ENCODE measurements around the gene ZSCAN20.
"Not testable (repeated sequence)": the region's sequence is repeated elsewhere in the genome, so short reads cannot be mapped to it uniquely, and the experiment has no call there.

The ZSCAN20 gene

DNA sequence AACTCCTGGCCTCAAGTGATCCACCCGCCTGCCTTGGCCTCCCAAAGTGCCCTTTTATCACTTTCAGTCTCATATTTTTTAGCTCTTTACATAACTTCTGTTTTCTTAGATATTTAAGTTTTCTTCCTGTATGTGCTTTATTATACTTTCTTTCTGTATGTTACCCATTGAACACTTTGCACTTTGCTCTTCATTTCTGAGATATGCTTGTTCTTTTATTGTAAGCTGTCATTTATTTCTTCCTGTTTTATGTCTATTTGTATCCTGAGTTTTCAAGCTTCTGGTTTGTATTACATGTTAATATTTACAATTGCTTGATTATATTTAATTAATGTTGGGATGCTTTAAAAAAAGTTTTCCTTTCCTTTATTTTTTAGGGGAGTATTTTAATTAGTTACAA, 35.7 kb downstream of the ZSCAN20 start:
- ATAC-seq: no peak
- TF ChIP-seq BACH2 (CRISPR knock-in tag; IDR thresholded peaks at IDR 0.05; ENCODE audit: borderline replicate concordance) (no peak), OSR1 (CRISPR knock-in tag; IDR thresholded peaks at IDR 0.05) (no peak), CSDC2 (CRISPR knock-in tag; IDR thresholded peaks at IDR 0.05) (no peak), TCF4 (CRISPR knock-in tag; IDR thresholded peaks at IDR 0.05; ENCODE audit: borderline replicate concordance) (no peak), PPARA (CRISPR knock-in tag; IDR thresholded peaks at IDR 0.05; ENCODE audit: borderline replicate concordance) (no peak), ZC3H10 (CRISPR knock-in tag; IDR thresholded peaks at IDR 0.05) (no peak), ZNF70 (CRISPR knock-in tag; IDR thresholded peaks at IDR 0.05) (no peak), TOX (CRISPR knock-in tag; IDR thresholded peaks at IDR 0.05; ENCODE audit: borderline replicate concordance) (no peak), ZFP3 (CRISPR knock-in tag; IDR thresholded peaks at IDR 0.05) (no peak), ARNTL (CRISPR knock-in tag; IDR thresholded peaks at IDR 0.05; ENCODE audit: borderline replicate concordance, low read depth) (no peak), ZNF565 (CRISPR knock-in tag; conservative IDR thresholded peaks at IDR 0.05; ENCODE audit: low read depth) (no peak), ZNF8 (CRISPR knock-in tag; IDR thresholded peaks at IDR 0.05) (no peak), ESRRG (CRISPR knock-in tag; IDR thresholded peaks at IDR 0.05) (no peak)
- TF ChIP-seq, protein P1, sequence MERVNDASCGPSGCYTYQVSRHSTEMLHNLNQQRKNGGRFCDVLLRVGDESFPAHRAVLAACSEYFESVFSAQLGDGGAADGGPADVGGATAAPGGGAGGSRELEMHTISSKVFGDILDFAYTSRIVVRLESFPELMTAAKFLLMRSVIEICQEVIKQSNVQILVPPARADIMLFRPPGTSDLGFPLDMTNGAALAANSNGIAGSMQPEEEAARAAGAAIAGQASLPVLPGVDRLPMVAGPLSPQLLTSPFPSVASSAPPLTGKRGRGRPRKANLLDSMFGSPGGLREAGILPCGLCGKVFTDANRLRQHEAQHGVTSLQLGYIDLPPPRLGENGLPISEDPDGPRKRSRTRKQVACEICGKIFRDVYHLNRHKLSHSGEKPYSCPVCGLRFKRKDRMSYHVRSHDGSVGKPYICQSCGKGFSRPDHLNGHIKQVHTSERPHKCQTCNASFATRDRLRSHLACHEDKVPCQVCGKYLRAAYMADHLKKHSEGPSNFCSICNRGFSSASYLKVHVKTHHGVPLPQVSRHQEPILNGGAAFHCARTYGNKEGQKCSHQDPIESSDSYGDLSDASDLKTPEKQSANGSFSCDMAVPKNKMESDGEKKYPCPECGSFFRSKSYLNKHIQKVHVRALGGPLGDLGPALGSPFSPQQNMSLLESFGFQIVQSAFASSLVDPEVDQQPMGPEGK (CRISPR knock-in tag; IDR thresholded peaks at IDR 0.05; ENCODE audit: borderline replicate concordance): no peak
- TF ChIP-seq, protein P2, sequence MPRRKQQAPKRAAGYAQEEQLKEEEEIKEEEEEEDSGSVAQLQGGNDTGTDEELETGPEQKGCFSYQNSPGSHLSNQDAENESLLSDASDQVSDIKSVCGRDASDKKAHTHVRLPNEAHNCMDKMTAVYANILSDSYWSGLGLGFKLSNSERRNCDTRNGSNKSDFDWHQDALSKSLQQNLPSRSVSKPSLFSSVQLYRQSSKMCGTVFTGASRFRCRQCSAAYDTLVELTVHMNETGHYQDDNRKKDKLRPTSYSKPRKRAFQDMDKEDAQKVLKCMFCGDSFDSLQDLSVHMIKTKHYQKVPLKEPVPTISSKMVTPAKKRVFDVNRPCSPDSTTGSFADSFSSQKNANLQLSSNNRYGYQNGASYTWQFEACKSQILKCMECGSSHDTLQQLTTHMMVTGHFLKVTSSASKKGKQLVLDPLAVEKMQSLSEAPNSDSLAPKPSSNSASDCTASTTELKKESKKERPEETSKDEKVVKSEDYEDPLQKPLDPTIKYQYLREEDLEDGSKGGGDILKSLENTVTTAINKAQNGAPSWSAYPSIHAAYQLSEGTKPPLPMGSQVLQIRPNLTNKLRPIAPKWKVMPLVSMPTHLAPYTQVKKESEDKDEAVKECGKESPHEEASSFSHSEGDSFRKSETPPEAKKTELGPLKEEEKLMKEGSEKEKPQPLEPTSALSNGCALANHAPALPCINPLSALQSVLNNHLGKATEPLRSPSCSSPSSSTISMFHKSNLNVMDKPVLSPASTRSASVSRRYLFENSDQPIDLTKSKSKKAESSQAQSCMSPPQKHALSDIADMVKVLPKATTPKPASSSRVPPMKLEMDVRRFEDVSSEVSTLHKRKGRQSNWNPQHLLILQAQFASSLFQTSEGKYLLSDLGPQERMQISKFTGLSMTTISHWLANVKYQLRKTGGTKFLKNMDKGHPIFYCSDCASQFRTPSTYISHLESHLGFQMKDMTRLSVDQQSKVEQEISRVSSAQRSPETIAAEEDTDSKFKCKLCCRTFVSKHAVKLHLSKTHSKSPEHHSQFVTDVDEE (CRISPR knock-in tag; IDR thresholded peaks at IDR 0.05): no peak
- TF ChIP-seq, protein P3, sequence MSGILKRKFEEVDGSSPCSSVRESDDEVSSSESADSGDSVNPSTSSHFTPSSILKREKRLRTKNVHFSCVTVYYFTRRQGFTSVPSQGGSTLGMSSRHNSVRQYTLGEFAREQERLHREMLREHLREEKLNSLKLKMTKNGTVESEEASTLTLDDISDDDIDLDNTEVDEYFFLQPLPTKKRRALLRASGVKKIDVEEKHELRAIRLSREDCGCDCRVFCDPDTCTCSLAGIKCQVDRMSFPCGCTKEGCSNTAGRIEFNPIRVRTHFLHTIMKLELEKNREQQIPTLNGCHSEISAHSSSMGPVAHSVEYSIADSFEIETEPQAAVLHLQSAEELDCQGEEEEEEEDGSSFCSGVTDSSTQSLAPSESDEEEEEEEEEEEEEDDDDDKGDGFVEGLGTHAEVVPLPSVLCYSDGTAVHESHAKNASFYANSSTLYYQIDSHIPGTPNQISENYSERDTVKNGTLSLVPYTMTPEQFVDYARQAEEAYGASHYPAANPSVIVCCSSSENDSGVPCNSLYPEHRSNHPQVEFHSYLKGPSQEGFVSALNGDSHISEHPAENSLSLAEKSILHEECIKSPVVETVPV (CRISPR knock-in tag; IDR thresholded peaks at IDR 0.05): no peak

DNA sequence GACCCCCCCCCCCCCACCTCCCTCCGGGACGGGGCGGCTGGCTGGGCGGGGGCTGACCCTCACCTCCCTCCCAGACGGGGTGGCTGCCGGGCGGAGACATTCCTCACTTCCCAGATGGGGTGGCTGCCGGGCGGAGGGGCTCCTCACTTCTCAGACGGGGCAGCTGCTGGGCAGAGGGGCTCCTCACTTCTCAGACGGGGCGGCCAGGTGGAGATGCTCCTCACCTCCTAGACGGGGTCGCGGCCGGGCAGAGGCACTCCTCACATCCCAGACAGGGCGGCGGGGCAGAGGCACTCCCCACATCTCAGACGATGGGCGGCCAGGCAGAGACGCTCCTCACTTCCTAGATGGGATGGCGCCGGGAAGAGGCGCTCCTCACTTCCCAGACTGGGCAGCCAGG, 36.8 kb downstream of the ZSCAN20 start:
- not testable (repeated sequence) for ATAC-seq

DNA sequence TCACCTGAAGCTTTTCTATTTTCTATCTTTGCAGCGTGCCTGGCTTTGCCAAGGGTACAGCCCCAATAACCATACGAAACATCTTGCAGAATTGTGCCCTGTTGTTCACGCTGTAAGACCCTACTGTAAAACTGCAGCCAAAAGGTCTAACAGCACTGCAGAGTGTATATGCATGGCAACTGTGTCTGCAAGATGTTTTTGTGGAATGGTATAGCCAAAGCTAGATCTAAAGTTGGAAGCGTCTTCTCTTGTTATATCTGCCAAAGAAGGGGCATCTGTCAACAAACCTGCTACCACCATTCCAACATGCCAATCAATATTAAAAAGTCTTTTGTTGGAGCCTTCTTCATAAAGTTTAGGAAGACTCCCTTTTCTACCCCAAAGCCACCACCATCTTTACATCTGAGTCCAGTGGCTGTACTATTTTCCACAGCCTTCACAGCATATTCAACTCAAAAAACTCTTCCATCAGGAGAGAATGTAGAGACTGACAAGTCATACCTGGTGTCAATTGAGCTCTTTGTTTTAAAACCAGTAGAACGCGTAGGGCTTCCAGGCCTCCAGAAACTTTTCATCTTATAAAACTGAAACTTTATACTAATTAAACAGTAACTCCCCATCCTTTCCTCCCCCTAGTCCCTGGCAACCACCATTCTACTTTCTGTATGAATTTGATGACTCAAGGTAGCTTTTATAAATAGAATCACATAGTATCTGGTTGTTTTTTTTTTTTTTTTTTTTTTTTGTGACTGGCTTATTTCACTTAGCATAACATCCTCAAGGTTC, 40.0 kb downstream of the ZSCAN20 start:
- TF ChIP-seq ZFP3 (CRISPR knock-in tag; IDR thresholded peaks at IDR 0.05) (no peak), CSDC2 (CRISPR knock-in tag; IDR thresholded peaks at IDR 0.05) (no peak), ESRRG (CRISPR knock-in tag; IDR thresholded peaks at IDR 0.05) (no peak), SNAI2 (CRISPR knock-in tag; IDR thresholded peaks at IDR 0.05) (no peak), ZNF8 (CRISPR knock-in tag; IDR thresholded peaks at IDR 0.05) (no peak), ZC3H10 (CRISPR knock-in tag; IDR thresholded peaks at IDR 0.05) (no peak), OSR1 (CRISPR knock-in tag; IDR thresholded peaks at IDR 0.05) (no peak)
- no peak for ATAC-seq

DNA sequence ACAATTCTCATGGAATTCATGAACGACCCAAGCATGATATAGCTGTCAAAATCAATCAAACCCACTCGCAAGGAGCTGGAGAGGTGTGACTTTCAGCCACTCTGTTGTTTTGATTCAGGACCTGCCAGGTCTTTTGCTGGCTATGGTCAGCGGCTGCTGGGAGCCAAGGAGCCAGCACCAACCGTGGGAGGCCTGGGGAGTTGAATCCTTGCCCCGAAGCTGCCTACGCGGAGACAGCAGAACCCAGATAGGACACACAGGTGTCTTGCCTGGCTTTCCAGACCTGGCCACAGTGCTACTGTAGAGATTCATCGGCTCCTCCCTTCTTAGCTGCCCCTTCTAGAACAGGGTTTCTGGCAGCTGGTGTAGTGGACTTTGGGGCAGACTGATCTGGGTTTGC, 42.7 kb downstream of the ZSCAN20 start:
- no peak for ATAC-seq
- TF ChIP-seq ZFP30 (CRISPR knock-in tag; IDR thresholded peaks at IDR 0.05): no peak
- TF ChIP-seq ZFP3 (CRISPR knock-in tag; IDR thresholded peaks at IDR 0.05): no peak

DNA sequence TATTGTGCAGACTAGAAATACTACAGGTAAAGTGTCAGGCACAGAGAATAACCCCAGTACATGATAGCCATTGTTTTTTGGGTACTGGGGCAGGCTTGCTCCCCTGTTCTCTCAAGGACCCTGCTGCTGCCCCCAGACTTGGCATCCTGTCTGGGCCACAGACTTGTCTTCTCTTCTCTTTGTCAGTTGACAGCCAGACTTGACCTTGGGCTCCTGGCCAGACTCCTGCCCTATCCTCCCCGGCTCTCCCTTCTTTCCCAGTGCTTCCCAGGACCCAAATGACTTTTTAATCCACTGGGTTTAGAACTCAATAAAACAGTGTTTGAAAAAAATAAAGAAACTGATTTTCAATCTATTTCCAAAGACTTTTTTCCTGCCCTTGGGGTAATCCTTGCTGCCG, 43.2 kb downstream of the ZSCAN20 start:
- no peak for TF ChIP-seq RARB (CRISPR knock-in tag; IDR thresholded peaks at IDR 0.05)
- no peak for TF ChIP-seq ARNTL (CRISPR knock-in tag; IDR thresholded peaks at IDR 0.05; ENCODE audit: borderline replicate concordance, low read depth)
- TF ChIP-seq CSDC2 (CRISPR knock-in tag; IDR thresholded peaks at IDR 0.05): no peak
- no peak for TF ChIP-seq ZNF565 (CRISPR knock-in tag; conservative IDR thresholded peaks at IDR 0.05; ENCODE audit: low read depth)
- TF ChIP-seq, protein P2 (CRISPR knock-in tag; IDR thresholded peaks at IDR 0.05): no peak
- TF ChIP-seq ESRRG (CRISPR knock-in tag; IDR thresholded peaks at IDR 0.05): no peak
- no peak for TF ChIP-seq ZNF70 (CRISPR knock-in tag; IDR thresholded peaks at IDR 0.05)
- no peak for TF ChIP-seq ZFP3 (CRISPR knock-in tag; IDR thresholded peaks at IDR 0.05)
- TF ChIP-seq OSR1 (CRISPR knock-in tag; IDR thresholded peaks at IDR 0.05): no peak
- TF ChIP-seq GLIS3 (CRISPR knock-in tag; IDR thresholded peaks at IDR 0.05): no peak
- TF ChIP-seq ZFP30 (CRISPR knock-in tag; IDR thresholded peaks at IDR 0.05): no peak
- TF ChIP-seq TOX (CRISPR knock-in tag; IDR thresholded peaks at IDR 0.05; ENCODE audit: borderline replicate concordance): no peak
- TF ChIP-seq SNAI2 (CRISPR knock-in tag; IDR thresholded peaks at IDR 0.05): no peak
- TF ChIP-seq, protein P1 (CRISPR knock-in tag; IDR thresholded peaks at IDR 0.05; ENCODE audit: borderline replicate concordance): no peak
- no peak for TF ChIP-seq BACH2 (CRISPR knock-in tag; IDR thresholded peaks at IDR 0.05; ENCODE audit: borderline replicate concordance)
- no peak for ATAC-seq

All from SK-N-SH treated with all-trans-retinoic acid at 6 μM for 48 hours (cell line).